ENCODE results near the gene EHMT1.
"Not testable (repeated sequence)": the region's sequence is repeated elsewhere in the genome, so short reads cannot be mapped to it uniquely, and the experiment has no call there.

EHMT1 gene

GRCh38 chr9:137590469-137591383 is 28.1 kb upstream of the EHMT1 start, which contains the start of gene ZMYND19:
Gene ZMYND19, minus strand, starts transcription at chr9:137590512. Its CDS starts 249 bp downstream, at chr9:137590263.
- DNase-seq: peak; percentile 94

GRCh38 chr9:137592767-137593166 is 26.0 kb upstream of the EHMT1 start:
- no peak for DNase-seq

GRCh38 chr9:137593176-137593575 is 25.6 kb upstream of the EHMT1 start:
- DNase-seq: no peak

GRCh38 chr9:137596577-137596976 is 22.2 kb upstream of the EHMT1 start:
- DNase-seq: not testable (repeated sequence)

GRCh38 chr9:137598943-137599342 is 19.9 kb upstream of the EHMT1 start:
- no peak for DNase-seq

- no peak for DNase-seq
Observed at GRCh38 chr9:137602661-137603060, 16.1 kb upstream of the EHMT1 start.

- DNase-seq: no peak
Observed at GRCh38 chr9:137603879-137604278, 14.9 kb upstream of the EHMT1 start.

GRCh38 chr9:137604345-137605086 is 14.3 kb upstream of the EHMT1 start:
- no peak for DNase-seq

- peak; percentile 97 for DNase-seq
Observed at GRCh38 chr9:137605121-137606004, 13.4 kb upstream of the EHMT1 start, which contains the start of gene ARRDC1. Gene ARRDC1, plus strand, starts transcription at chr9:137605686. Its CDS starts 32 bp downstream, at chr9:137605718.

- DNase-seq: no peak
Observed at GRCh38 chr9:137606005-137606621, 12.7 kb upstream of the EHMT1 start.

- no peak for DNase-seq
Observed at GRCh38 chr9:137606734-137607138, 12.1 kb upstream of the EHMT1 start.

GRCh38 chr9:137607141-137607857 is 11.5 kb upstream of the EHMT1 start:
- DNase-seq: no peak

GRCh38 chr9:137610944-137611343 is 7.9 kb upstream of the EHMT1 start:
- no peak for DNase-seq

- DNase-seq: no peak
Observed at GRCh38 chr9:137611623-137612609, 6.9 kb upstream of the EHMT1 start.

- DNase-seq: no peak
Observed at GRCh38 chr9:137612741-137613142, 6.1 kb upstream of the EHMT1 start.

GRCh38 chr9:137613259-137613658 is 5.5 kb upstream of the EHMT1 start:
- DNase-seq: no peak

- DNase-seq: no peak
Observed at GRCh38 chr9:137613738-137614523, 4.9 kb upstream of the EHMT1 start.

GRCh38 chr9:137614631-137615386 is 4.0 kb upstream of the EHMT1 start:
- DNase-seq: no peak
